Measurements from ENCODE around the gene HENMT1.

Gene HENMT1

DNA sequence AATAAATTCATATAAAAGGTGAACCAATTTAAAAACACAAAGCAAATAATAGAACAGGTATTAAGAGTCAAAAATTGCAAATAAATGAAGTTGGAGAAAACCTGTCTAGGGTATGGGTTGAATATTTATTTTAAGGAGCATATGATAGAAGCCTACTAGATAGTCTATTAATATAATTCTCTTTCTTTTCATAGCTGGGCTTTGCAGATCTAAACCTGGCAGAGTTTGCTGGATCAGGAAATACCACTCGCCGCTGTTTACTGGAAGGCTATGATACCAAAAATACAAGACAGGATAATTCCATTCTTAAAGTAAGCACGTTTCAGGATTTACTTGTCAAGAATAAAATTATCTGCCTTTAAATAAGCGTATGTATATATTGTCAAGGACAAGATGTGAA, 48.9 kb downstream of the HENMT1 start:
- TF ChIP-seq ZFX (IDR thresholded peaks at IDR 0.05) = no peak
- TF ChIP-seq, protein P1, sequence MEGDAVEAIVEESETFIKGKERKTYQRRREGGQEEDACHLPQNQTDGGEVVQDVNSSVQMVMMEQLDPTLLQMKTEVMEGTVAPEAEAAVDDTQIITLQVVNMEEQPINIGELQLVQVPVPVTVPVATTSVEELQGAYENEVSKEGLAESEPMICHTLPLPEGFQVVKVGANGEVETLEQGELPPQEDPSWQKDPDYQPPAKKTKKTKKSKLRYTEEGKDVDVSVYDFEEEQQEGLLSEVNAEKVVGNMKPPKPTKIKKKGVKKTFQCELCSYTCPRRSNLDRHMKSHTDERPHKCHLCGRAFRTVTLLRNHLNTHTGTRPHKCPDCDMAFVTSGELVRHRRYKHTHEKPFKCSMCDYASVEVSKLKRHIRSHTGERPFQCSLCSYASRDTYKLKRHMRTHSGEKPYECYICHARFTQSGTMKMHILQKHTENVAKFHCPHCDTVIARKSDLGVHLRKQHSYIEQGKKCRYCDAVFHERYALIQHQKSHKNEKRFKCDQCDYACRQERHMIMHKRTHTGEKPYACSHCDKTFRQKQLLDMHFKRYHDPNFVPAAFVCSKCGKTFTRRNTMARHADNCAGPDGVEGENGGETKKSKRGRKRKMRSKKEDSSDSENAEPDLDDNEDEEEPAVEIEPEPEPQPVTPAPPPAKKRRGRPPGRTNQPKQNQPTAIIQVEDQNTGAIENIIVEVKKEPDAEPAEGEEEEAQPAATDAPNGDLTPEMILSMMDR (conservative IDR thresholded peaks at IDR 0.05) = no peak
- H3K27ac ChIP-seq = no peak overlapping the region

DNA sequence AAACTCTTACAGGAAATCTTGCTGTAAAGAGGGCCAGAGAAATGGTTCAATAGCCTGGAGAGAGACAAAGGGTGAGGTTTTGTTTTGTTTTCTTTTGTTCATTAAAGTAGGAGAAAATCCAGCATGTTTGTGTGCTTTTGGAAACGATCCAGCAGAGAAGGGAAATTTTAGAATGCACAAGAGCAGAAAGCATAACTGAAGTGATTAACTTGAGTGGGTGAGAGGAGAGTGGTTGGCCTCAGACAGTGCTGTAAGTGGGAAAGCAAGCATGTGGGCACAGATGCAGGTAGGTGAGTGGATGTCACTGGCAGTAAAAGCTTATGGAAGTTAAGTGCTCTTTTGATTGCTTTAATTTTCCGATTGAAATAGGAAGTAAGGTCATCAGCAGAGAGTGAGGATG, 50.8 kb downstream of the HENMT1 start:
- peak overlapping the region; percentile 10; the same call in 1 of the 2 replicates for H3K27ac ChIP-seq
- no peak for TF ChIP-seq ZFX (IDR thresholded peaks at IDR 0.05)
- TF ChIP-seq, protein P1 (conservative IDR thresholded peaks at IDR 0.05) = no peak

DNA sequence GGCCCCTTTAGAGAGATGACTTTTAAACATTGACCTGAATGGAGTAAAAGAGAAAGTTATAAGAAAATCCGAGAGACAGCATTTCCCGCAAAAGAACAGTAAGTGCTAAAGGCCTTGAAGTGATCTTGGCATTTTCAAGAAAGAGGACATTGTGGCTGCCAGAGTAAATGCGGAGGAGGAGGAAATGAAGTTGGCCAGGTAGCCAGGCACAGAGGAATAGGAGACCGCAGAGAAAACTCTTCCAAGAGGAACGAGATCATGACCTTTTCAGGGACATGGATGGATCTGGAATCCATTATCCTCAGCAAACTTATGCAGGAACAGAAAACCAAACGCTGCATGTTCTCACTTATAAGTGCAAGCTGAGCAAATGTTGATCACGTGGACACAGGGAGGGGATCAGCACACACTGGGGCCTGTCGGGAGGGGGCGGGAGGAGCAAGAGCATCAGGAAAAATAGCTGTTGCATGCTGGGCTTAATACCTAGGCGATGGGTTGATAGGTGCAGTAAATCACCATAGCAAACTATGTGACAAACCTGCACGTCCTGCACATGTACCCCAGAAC, 51.3 kb downstream of the HENMT1 start:
- peak overlapping the region; percentile 10; the same call in 1 of the 2 replicates for H3K27ac ChIP-seq
- TF ChIP-seq, protein P1 (conservative IDR thresholded peaks at IDR 0.05) = no peak
- no peak for TF ChIP-seq ZFX (IDR thresholded peaks at IDR 0.05)

DNA sequence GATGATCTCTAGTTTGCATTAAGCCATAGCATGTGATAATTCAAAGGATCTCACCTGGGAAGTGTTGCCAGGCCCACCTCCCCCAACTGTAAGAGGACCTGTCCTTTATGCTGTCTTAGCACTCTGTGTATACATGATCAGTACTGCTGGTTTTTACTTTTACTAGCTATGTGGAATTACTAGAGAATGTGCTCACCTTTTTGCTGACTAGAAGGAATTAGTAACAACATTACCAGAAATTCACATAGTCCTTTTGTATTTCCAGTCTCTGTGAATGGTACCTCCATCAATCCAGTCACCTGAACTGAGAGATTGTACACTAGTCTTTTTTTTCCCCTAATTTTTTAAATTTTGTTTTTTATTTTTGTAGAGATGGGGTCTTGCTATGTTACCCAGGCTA, 54.4 kb downstream of the HENMT1 start:
- no peak for TF ChIP-seq ZFX (IDR thresholded peaks at IDR 0.05)
- TF ChIP-seq, protein P1 (conservative IDR thresholded peaks at IDR 0.05) = no peak
- no peak overlapping the region for H3K27ac ChIP-seq

DNA sequence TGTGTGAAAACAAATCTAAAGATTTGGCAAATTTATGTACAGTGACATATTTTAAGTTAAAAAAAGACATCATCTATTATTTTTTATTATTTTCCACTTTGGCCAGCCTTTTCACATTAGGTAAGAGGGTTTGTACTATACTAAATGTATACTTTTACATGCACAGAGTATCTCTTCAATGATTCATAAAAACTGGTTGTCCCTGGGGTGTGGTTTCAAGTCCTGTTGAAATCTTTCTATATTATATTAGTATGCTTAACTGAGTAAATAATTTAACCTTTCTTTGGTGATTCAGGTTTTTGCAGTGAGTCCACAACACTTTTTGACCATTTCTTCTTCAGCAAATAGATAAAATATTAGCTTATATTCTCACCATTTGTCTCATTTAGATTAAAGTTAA, 55.3 kb downstream of the HENMT1 start:
- TF ChIP-seq ZFX (IDR thresholded peaks at IDR 0.05) = no peak
- TF ChIP-seq, protein P1 (conservative IDR thresholded peaks at IDR 0.05) = no peak
- H3K27ac ChIP-seq = no peak overlapping the region

DNA sequence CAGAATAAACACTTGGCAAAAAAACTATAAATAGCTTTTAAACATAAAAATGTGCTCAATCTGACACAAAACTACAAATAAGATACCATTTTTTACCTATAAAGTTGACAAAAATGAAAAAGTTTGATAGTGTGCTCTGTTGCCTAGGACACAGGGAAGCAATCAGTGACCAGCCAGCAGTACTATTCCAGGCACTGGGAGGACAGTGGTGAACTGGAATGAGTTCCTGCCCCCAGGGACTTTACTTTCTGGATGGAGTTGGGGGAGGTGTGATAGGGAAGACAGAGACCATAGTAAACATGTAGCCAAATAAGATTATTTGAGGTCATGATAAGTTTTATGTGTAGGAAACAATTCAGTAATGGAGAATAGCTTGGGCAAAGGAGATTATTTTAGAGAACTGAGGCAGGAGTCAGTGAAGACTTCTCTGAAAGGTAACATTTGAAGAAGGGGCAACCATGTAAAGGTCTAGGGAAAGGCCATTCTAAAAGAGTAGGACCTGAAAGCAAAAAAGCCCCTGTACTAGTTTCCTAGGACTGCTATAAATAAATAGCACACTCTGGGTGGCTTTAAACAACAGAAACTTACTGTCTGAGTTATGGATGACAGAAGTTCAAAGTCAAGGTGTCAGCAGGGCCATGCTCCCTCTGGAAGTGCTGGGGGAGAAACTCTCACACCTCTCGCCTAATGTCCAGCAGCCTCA, 59.0 kb downstream of the HENMT1 start:
- TF ChIP-seq, protein P1 (conservative IDR thresholded peaks at IDR 0.05) = no peak
- no peak for TF ChIP-seq ZFX (IDR thresholded peaks at IDR 0.05)

DNA sequence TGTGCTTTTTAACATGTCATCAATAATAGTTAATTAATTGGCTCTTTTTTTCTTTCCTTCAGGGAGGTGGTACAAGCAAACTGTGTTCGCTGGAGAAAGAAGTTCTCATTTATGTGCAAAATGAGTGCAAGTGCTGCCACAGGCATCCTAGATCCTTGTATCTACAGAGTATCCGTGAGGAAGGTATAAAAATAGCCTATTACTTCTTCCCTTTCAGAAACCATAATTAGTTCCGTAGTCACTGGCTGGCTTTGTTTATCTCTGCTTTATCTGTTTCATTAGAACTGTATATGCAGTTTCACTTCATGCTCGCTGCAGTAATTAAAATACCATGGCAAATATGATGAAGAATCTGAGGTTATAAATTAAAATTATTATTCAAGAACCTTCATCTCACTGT, 60.4 kb downstream of the HENMT1 start:
- no peak overlapping the region for H3K27ac ChIP-seq
- no peak for TF ChIP-seq ZFX (IDR thresholded peaks at IDR 0.05)
- TF ChIP-seq, protein P1 (conservative IDR thresholded peaks at IDR 0.05) = no peak

More for the DNA sequence above, 59.0 kb downstream of the HENMT1 start:
- H3K27ac ChIP-seq = no peak overlapping the region
